Measurements from ENCODE around the gene RDH14. TPM values are rescaled to one million over a fixed set of nuclear protein-coding genes. Genes with fewer than 3 reads are reported as not detected.
A peak's percentile ranks its signal among the peaks of the same experiment; 100 is the strongest.

The RDH14 gene
- total RNA-seq, 4 donors from 2014 or later, result 24.6 to 55.4 (median 49.8) TPM

- TF ChIP-seq CTCF (IDR thresholded peaks at IDR 0.05 in 4 of 5, conservative IDR thresholded peaks at IDR 0.05 in 1 of 5) (no peak), POLR2A (IDR thresholded peaks at IDR 0.05) (no peak)
- Histone ChIP-seq H3K9me3 (no peaks in the 10 kb centered on the region), H3K36me3 (no peaks in the 10 kb centered on the region), H3K27ac (peak overlapping the region; percentile 89 to 97 (median 92)), H3K27me3 (no peaks in the 10 kb centered on the region), H3K4me1 (peaks cover 39 to 42% of the 10 kb centered on the region in 2 donors), H3K4me3 (peak overlapping the region; percentile 65 to 83 (median 74))
- intact Hi-C loops (cut with DNase I; ENCODE audit: low total_unique reads) (loop anchor here (5.0 kb wide), 2 partner anchors 787 to 1342 kb away; partner anchors contain the start of gene TTC32), in situ Hi-C loops (cut with MboI; ENCODE audit: low sequenced_read_pairs in 4 of 4) (loop anchor here in 1 of 4 donors (25.0 kb wide), 1 partner anchor 777 kb away; no protein-coding TSS in a partner anchor)
- DNase-seq (no peak), ATAC-seq (no peak)
Measured at GRCh38 chr2:18560797-18561085, 288 bp upstream of the RDH14 start.

- in situ Hi-C loops (cut with MboI; ENCODE audit: low sequenced_read_pairs in 4 of 4) (loop anchor here in 1 of 4 donors (25.0 kb wide), 1 partner anchor 778 kb away; no protein-coding TSS in a partner anchor), intact Hi-C loops (cut with DNase I; ENCODE audit: low total_unique reads) (loop anchor here (2.0 to 5.0 kb wide), 3 partner anchors 39 to 1343 kb away; partner anchors contain the start of gene TTC32)
- Histone ChIP-seq H3K4me1 (peaks cover 39 to 42% of the 10 kb centered on the region in 2 donors), H3K36me3 (peaks cover 0 to under 1% of the 10 kb centered on the region in 2 donors), H3K9me3 (no peaks in the 10 kb centered on the region), H3K27me3 (no peaks in the 10 kb centered on the region), H3K27ac (peak overlapping the region; percentile 89 to 97 (median 92)), H3K4me3 (peak overlapping the region; percentile 65 to 83 (median 74))
- DNase-seq (peak in 1 of 2 donors; percentile 13), ATAC-seq (peak; percentile 14 to 15)
- TF ChIP-seq POLR2A (IDR thresholded peaks at IDR 0.05) (no peak), CTCF (IDR thresholded peaks at IDR 0.05 in 4 of 5, conservative IDR thresholded peaks at IDR 0.05 in 1 of 5) (no peak)
Measured at GRCh38 chr2:18559531-18560030, 872 bp downstream of the RDH14 start.

GRCh38 chr2:18558458-18558857, 2.0 kb downstream of the RDH14 start:
- no peak for DNase-seq
- no peaks in the 10 kb centered on the region for H3K9me3 ChIP-seq
- TF ChIP-seq CTCF (IDR thresholded peaks at IDR 0.05 in 4 of 5, conservative IDR thresholded peaks at IDR 0.05 in 1 of 5) (no peak), POLR2A (IDR thresholded peaks at IDR 0.05) (no peak)
- peaks cover 41 to 50% of the 10 kb centered on the region in 2 donors for H3K4me1 ChIP-seq
- peaks cover 0 to 8% of the 10 kb centered on the region in 2 donors for H3K36me3 ChIP-seq
- H3K27ac ChIP-seq, result peak overlapping the region; percentile 89 to 97 (median 92)
- in situ Hi-C loops (cut with MboI; ENCODE audit: low sequenced_read_pairs in 4 of 4), result loop anchor here in 1 of 4 donors (25.0 kb wide), 1 partner anchor 779 kb away; no protein-coding TSS in a partner anchor
- no peak for ATAC-seq
- intact Hi-C loops (cut with DNase I; ENCODE audit: low total_unique reads), result loop anchor here (2.0 kb wide), 1 partner anchor 38 kb away; no protein-coding TSS in a partner anchor
- H3K27me3 ChIP-seq, result no peaks in the 10 kb centered on the region
- H3K4me3 ChIP-seq, result peak overlapping the region in 1 of 4 donors; percentile 76

GRCh38 chr2:18557121-18557520, 3.3 kb downstream of the RDH14 start:
- Histone ChIP-seq H3K4me3 (no peak overlapping the region), H3K36me3 (peaks cover 0 to 8% of the 10 kb centered on the region in 2 donors), H3K27ac (no peak overlapping the region), H3K27me3 (no peaks in the 10 kb centered on the region), H3K4me1 (peaks cover 53 to 62% of the 10 kb centered on the region in 2 donors), H3K9me3 (no peaks in the 10 kb centered on the region)
- no peak for DNase-seq
- in situ Hi-C loops (cut with MboI; ENCODE audit: low sequenced_read_pairs in 4 of 4), result loop anchor here in 1 of 4 donors (25.0 kb wide), 1 partner anchor 780 kb away; no protein-coding TSS in a partner anchor
- intact Hi-C loops (cut with DNase I; ENCODE audit: low total_unique reads), result no loop called here
- no peak for TF ChIP-seq POLR2A (IDR thresholded peaks at IDR 0.05)
- TF ChIP-seq CTCF (IDR thresholded peaks at IDR 0.05 in 4 of 5, conservative IDR thresholded peaks at IDR 0.05 in 1 of 5), result no peak
- no peak for ATAC-seq

All from gastrocnemius medialis (tissue), 4 donors.